GM19240 (cell line): Measurements from ENCODE around the gene GNS.

Experiments
- DNase-seq: peaks from one replicate; pipeline ENCODE4 v3.0.0; 2011; ENCODE audit warnings: low spot score; ENCODE audit not compliant: insufficient read length

The GNS gene

DNA sequence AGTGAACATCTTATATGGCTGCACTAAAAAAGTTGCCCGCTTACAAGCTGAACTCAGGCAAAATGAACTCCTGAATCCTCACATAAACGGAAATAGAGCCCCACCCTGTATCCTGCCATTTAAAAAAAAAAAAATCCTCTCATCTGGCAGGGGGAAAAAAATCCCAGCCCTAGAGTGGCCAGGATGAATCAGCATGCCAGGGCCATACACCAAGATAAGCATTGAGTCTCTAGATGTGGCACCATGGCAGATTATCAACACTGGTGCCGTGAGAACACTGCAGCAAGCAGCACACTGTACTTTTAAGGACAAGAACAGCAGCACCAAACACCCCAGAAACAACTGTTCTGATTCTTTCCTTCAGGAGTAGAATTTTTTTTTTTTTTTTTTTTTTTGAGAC is 83.4 kb downstream of the GNS start:
- DNase-seq = no peak

DNA sequence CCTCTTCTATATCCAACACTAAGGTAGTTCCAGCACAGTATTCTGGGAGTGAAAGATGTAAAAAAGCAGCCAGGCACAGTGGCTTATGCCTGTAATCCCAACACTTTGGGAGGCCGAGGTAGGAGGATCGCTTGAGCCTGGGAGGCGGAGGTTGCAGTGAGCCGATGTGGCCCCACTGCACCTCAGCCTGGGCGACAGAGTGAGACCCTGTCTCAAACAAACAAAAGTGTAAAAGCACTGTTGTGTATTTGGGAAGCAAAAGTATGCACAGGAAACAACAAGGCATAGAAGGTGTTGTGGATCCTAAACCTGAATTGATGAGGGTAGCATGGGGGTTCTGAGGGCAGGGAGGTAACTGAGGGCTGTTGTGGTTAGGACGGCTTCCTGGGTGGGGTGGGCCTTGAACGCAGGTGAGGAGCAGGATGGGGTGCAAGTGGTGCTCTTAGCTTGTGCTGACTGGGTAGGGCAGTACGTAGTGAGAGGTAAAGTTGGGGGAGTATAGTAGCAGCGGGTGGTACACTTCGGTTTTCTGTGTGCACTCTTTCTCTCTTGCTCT is 84.8 kb downstream of the GNS start:
- DNase-seq = no peak

DNA sequence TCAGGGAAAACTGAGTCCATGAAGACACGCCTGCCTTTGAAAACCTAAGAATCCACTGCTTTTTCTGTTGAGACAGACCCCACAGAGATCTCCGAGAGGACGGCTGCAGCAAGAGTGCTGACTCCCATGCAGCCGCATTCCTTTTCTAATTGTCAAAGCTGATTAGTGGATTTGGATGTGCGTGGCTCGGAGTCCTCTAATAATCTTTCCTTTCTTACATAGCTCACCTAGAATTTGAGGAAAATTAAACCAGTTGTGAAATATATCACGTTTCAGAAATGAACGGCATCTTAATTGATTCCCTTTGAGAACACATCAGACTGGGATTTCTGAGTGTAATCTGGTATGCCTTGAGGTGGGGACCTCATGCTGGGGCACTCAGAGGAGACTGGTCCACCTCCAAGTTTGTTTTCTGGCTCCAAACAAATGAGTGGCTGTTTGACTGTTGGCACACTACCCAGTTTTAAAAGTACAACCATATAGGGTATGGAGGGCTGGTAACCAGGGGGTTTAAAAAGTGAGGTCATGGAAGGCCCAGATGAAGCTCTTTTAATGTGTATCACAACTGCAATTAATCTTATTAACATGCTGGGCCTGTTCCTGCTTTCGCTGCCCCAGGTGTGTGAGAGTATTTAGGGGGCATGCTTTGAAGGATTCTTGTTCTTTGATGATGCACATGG is 85.6 kb downstream of the GNS start:
- no peak for DNase-seq

DNA sequence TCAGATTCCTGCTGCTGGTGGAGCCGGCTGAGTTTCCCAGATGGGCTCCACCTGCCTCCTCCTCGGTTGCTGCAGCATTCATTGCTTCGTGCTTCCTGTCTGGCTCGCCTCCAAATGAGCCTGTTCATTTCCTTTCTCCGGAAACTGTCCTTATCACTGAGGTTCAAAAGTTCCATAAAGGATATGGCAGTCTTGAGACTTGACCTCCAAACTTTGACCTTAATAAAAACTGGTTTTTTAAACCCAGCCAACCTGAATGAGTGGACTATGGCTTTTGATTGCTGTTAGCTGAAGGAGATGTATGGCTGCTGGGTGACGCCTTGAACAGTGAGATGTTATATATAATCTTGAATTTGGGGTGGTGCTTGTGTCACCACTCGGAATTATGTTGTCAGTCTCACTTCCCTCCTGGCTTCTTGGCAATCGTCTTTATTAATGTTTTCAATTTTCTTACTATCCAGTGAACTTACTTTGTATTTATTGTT is 86.2 kb downstream of the GNS start:
- no peak for DNase-seq

DNA sequence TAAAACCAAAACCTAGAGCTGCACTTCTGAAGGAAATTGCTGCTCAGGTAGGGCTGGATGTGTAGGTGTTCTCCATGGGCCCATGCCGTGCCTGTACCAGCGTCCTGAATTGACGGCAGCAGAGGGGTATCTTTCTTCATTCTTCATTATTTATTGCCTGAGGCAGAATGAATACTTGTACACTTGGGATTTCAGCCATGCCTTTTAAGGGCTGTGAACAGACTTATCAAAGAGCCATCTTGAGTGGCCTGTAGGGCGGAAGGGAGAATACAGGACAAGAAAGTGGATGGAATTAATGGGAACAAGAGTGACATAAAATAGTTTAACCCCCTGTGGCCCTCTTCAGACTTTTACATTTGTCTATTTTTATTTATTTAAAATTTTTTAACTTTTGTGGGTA is 87.5 kb downstream of the GNS start:
- DNase-seq = no peak

DNA sequence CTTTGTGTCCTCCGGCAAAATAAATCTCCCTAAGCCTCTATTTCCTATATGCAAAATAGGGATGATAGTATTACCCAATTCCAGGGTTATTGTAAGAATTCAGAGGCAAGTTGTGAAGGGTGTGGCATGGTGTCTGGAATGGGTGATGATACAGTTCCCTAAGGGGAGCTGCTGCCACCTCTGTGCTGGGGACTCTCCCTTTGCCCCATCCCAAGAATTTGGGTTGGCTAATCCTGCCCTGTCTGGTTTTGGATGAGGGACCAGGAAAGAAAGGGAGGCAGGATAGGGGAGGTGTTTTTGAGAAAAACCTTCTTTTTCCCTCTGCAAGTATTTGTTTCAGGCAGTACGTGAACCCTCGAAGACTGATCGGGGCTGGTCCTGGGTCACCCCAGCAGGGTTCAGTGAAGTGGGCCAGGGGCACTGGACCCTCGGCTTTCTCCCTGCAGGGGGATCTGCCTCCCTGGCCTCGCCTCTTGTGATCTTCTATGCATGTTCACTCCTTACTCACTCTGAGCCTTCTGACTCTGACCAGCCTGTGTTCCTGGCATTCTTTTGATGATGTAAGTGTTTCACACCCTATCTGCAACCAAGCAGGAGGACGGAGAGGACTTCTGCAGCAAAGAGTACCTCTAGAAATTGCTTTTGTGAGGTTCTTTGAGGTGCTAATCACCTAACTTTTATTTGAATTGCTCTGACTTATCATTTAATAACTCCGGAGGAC is 88.1 kb downstream of the GNS start:
- DNase-seq = no peak

DNA sequence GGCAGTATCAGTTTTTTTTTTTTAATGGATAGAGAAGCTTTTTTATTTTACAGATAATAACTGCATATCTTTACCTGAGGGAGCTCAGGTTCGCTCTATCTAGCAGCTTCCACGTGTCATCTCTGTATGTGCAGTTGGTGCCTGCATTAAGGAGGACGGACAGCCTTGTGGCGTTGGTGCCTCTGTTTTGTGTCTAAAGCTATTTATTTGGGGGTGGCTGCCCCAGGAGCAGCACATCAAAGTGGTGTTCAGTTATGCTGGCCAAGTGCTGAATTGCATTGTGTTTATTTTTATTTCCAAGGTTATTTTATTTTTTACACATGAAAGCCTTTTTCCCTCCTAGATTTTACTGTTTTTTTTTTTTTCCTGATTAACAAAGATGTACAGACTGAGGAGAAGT is 89.2 kb downstream of the GNS start:
- no peak for DNase-seq

DNA sequence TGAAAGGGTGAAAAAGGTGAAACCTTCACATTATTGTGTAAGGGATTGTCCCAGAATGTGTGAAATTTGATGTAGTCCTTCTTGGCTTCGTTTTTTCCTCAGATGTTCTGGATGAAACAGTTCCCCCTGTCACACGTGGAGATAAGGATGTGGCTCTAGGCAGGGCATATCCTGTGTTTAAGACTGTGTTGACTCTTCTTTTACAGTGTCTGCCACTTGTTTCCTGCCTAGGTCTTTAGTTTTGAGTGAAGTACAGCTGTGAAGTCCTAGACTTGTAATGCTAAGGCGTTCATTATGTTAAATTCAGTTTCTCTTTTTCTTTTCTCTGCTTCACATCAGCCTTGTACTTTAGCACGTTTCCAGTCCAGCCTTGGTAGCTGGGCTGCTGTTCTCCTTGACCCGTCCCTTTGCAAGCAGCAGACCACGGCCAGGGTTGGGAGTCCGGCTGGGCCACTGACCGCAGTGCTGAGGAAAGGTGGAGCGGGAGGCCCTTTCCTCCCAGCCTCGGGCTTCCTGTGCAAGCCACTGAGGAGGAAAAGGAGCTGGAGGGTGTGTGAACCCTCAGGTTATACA is 89.8 kb downstream of the GNS start:
- DNase-seq = no peak

DNA sequence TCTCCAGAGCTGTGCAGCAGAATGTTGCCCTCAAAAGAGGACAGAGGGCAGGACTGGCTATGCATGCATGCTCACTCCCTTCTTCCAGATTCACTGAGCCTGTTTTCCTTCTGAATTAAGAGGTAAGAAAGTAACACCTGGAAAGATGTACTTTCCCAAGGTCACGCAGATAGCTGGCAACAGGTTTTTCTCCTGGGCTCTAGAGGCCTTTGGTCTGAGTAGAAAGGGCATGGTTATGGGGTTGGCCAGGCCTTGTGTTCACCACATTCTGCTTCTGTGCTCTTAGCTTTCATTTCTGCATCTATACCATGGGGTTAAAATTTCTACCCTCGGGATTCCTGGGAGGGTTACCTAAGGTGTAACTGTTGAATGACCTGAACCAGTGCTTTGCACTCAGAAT is 91.4 kb downstream of the GNS start:
- DNase-seq = no peak

DNA sequence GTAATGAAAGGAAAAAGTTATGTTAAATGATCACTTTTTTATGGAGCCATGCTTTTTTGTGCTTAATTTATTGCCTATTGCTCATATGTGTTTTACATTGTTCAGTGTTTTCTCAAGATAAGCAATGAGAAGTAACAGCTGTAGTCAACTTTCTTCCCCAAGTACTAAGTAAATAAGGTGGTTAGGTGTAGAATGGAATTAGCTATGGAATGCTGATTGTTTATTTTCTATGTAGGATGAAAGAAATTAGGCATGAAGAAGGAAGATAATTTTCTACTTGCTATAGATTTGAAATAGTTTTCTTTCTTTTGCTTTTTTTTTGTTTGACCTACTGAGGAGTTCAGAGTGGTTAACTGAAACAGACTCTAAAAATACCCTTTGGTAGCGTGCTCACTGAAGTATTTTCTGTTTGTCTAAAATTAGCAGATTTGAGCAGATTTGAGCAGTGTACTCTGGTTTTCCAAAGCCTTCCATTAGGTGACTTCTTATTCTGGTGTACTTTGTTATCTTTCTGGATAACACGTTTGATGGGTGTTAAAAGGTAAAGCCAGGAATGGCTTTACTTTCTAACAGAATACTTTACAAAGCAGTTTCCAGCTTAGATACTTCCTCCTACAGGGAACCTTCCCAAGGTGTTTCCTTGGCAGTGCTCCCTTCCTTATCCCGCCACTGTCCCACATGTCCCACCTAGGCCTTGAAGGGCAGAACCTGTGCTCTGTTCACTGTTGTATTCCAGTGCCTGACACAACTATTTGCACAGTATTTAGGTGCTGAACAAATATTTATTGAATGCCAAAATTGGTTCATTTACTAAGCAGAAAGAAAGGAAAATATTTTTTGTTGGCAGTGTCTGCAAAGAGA is 92.9 kb downstream of the GNS start:
- no peak for DNase-seq

DNA sequence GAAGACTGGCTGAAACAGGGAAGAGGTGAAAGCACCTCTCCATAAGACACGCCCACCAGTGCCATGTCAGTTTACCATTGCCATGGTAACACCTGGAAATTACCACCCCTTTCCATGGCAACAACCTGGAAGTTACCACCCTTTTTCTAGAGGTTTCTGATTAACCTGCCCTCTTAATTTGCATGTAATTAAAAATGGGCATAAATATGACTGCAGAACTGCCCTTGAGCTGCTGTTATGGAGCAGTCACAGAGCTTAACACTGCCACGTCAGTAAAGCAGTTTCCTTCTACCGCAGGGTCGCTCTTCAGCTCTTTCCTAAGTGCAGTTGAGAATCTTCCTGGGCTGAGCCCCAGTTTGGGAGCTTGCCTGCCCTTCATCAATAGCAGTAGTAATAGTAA is 93.7 kb downstream of the GNS start:
- no peak for DNase-seq
